NCI-H82 treated with DMSO at 0.1 percent for 48 hours (cell line): ENCODE results near the gene ABLIM1.

Source experiments
- DNase-seq: peaks from one replicate; lab custom pipeline; 2025; ENCODE audit not compliant: unreplicated experiment; lab: John Stamatoyannopoulos, UW

The ABLIM1 gene

GRCh38 chr10:114680543-114681117 is 22.6 kb upstream of the ABLIM1 start:
- DNase-seq = no peak

DNA sequence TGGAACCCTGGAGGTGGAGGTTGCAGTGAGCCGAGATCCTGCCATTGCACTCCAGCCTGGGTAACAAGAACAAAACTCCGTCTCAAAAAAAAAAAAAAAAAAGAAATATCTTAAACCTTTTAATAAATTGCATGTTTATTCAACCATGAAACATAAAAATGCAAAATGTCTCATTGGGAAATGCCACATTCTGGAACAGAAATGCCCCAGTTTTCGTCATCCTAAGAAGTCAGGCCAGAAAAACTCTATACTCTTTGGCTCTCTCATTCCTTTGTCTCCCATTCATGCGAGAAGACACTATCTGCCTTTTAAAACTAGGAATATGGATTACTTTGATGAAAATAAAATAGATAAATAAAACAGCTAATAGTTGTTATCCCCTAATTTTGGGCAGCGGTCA is 21.5 kb upstream of the ABLIM1 start:
- no peak for DNase-seq

DNA sequence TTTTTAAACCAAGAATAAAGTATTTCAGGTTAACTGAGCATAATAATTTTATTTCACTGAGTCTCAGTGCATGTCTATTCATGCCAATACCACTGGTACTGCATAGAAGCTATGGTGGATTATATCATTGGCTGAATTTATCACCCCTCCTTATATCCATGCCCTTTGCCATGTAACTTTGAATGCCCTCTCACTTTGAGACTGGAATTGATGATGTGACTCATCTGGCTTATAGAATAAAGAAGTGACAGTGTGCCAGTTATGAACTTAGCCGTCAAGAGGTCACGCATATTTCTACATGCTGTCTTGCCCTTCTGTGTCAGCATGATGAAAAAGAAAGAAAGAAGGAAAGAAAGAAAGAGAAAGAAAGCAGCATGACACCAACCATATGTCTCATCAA is 20.7 kb upstream of the ABLIM1 start:
- no peak for DNase-seq

DNA sequence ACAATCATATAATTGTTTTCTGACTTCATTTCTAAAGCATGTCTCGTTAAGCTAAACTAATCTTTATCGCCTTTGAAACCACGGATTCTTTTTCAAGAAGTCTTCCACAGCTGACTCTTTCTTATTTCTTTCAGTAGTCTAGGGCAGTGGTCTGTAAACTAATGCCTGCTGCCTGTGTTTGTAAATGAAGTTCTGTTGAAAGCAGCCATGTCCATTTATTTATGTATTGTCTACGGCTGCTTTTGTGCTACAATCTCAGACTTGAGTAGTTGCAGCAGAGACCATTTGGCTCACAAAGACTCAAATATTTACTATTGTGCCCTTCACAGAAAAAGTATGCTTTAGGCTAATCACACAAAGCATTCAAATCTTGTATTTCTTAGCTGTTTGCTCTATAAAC is 20.3 kb upstream of the ABLIM1 start:
- no peak for DNase-seq

- no peak for DNase-seq
Measured at GRCh38 chr10:114674346-114674745, 16.3 kb upstream of the ABLIM1 start.

- no peak for DNase-seq
Measured at GRCh38 chr10:114669648-114670047, 11.6 kb upstream of the ABLIM1 start.

DNA sequence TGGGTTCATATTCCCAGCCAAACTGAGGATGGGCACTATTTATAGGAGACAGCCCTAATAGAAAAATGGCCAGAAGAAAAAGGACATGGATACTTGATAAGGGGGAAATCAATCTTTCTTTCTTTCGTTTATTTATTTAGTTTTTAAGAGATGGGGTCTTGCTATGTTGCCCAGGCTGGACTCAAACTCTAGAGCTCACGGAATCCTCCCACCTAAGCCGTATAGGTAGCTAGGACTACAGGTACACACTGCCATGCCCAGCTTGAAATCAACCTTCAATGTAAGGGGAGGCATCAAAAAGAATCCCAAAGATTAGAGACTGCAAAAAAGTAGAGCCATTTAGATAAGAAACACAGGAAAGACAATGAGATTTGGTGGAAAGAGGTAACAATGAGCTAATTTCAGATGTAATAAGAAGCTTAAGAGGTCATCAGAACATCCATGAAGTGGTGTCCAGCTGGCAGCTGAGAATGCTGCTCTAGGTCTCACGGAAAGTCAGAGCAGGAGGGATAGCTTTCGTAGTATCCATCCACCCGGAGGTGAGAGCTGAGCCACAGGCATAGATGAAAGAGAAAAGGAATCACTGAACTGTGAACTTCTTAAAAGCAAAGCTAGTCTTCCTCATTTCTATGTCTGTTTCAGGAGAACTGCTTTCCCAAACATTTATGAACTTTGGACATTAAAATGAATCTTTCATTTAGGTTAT is 10.5 kb upstream of the ABLIM1 start:
- no peak for DNase-seq

DNA sequence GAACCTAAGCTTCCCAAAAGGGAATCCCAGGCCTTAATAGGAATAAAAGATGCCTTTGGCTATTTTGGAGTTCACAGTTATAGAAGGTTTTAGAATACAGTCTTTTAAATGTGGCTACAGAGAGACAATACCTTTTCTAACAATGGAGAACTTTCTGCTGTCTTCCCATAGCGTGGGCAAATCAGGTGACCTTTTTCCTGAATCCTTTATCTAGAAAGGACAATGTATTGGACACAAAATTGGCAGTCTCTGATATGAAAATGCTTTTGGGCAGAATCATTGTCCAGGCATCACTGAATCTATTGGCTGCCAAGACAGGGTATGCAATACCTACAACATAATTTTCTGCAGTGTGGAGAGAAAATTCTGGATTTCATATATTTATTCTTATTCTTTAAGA is 7.8 kb upstream of the ABLIM1 start:
- no peak for DNase-seq

DNA sequence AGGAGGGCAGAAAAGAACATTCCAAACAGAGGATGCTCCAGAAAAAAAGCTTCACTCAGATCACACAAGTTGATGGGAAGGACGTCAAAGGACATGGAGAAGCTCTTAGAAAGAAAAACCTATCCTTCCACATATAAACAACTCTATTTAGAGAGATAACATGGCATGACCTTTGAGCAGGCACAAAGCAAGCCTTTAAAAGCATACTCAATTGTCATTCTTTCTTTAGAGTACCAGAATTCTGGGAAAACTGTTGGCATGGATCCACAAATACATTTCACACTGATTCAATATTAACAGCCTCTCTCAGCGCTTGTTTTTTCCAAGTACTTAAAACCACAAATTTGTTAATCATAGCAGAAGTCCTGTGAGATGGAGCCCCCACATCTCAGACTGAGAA is 7.3 kb upstream of the ABLIM1 start:
- no peak for DNase-seq

DNA sequence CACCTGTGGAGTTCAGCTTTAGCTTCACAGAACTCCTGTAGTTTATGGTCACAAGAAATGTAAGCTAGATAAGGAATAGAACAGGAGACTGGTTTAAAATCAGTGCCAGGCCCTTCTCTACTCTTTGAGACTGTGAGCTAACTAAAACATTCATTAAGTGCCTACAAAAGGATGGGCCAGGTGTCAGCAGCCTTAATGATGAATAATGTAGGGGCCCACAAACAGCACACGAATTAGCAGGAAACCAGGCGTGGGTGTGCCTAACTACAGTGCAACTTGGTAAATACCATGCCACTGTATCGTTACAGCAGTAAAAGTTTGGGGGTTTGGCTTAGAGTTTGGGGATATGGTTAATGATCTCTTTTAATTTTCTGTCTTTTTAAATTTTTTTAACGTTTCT is 6.1 kb upstream of the ABLIM1 start:
- DNase-seq = no peak

DNA sequence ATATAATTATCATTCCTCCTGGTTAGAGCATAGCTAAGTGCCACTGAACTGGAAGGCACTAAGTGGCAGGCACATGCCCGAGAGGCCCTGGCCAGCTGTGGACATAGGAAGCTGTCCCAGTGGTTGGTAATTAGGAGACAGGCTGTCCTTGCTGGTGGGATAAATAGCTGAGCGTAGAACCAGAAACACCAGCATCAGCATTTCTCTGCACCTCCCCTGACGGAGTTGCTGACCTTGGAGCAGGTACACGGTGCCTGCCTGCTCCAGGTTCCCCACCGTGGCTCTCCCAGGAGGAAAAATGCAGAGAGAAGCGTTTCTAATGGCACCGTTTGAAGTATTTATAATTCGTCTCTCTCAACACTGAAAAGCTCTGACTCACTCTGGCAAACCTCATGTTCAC is 5.6 kb upstream of the ABLIM1 start:
- no peak for DNase-seq

- no peak for DNase-seq
Measured at GRCh38 chr10:114662646-114663217, 4.7 kb upstream of the ABLIM1 start.

GRCh38 chr10:114661212-114661880 is 3.3 kb upstream of the ABLIM1 start:
- no peak for DNase-seq

- no peak for DNase-seq
Measured at GRCh38 chr10:114655671-114656070, 2.4 kb downstream of the ABLIM1 start.

DNA sequence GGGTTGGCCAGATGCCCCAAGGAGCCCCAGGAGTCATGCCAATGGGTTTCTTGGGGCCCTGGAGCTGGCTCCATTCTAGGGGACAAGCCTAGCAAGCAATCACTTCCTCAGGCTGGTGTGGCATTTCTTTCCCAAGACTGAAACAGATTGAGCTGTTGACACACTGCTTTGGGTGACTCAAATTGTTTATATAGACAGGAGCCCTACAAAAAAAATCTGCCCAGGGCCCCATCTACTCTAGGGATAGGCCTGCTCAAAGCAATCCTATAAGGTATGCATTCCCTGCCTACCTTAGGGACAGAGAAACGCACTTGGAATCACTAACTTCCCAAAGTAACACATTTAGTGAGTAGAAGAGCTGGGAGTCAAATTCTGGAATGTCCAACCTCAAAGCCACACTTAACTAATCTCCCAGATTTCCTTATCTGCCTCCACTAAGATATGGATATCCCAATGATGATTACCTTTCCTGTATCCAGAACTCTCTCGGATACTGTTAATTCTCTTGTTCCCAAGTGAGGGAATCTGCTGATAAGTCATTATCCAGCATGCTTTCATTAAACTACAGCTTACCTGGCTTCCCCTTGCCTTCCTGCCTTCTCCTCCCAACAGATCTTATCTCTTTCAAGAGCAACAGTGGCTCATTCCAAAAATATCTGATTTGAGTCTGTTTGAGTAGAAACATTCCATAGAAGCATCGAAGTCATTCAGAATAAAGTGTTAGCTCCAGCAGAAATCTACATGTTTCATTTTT is 3.1 kb downstream of the ABLIM1 start:
- DNase-seq = no peak

- no peak for DNase-seq
Measured at GRCh38 chr10:114653926-114654325, 4.1 kb downstream of the ABLIM1 start.

GRCh38 chr10:114652402-114653368 is 5.4 kb downstream of the ABLIM1 start:
- no peak for DNase-seq

DNA sequence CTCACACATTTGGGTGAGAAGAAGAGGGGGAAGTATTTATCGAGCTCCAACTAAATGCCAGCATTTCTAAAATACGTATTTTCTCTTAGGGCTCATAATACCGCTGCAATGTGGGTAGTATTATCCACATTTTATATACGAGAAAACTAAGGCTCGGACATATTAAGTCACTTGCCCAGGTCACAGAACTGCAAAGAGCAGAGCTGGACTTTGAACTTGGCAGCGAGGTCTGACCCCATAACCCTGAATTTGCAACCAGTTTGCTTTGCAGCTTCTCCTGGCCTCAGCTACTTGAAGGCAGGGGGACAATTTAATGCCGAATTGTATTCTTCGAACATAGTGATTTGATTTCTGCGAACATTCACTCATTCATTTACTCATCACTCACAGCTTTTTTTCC is 7.2 kb downstream of the ABLIM1 start:
- DNase-seq = no peak

GRCh38 chr10:114650266-114650665 is 7.8 kb downstream of the ABLIM1 start:
- DNase-seq = no peak

- no peak for DNase-seq
Measured at GRCh38 chr10:114649217-114649903, 8.7 kb downstream of the ABLIM1 start.
